GM12878 (cell line): ENCODE results near the gene FGR. TPM values are rescaled to one million over a fixed set of nuclear protein-coding genes. Genes with fewer than 3 reads are reported as not detected.

Experiments used
- ATAC-seq: fragments of 200-7000 bp; cut with Tn5 transposase; 3 replicates; pipeline ENCODE4 v1.9.1; 2020; ENCODE audit warnings: mild to moderate bottlenecking, moderate library complexity
- BruUV-seq: library from RNA; stranded (reverse); fragments of 400-500 nt; replicated peaks from 2 replicates; lab custom pipeline; 2021; lab: Mats Ljungman, UMichigan
- CTCF ChIA-PET: fragments of 300-600 bp; sonication (Branson Sonifier 250); formaldehyde crosslinking; extraction: SDS; loops from one replicate; lab custom pipeline; 2021; ENCODE audit warnings: inconsistent platforms; lab: Yijun Ruan, JAX
- POLR2A ChIA-PET: fragments of 350-600 bp; formaldehyde crosslinking; extraction: SDS; loops from one replicate; lab custom pipeline; 2021; ENCODE audit warnings: inconsistent platforms; lab: Charles Lee
- RAD21 ChIA-PET: fragments of 300-600 bp; sonication (Branson Sonifier 250); formaldehyde crosslinking; loops from one replicate; lab custom pipeline; 2023; ENCODE audit warnings: antibody characterized with exemption; ENCODE audit not compliant: unreplicated experiment; lab: Charles Lee
- SMC1A ChIA-PET: fragments of 300-600 bp; sonication (Branson Sonifier 250); formaldehyde crosslinking; loops from one replicate; lab custom pipeline; 2023; ENCODE audit not compliant: unreplicated experiment, uncharacterized antibody; lab: Charles Lee
- DNase-seq: peaks from one replicate; pipeline ENCODE4 v3.0.0-alpha.2; 2011; ENCODE audit warnings: low read depth, low spot score
- FAIRE-seq: peaks from 3 replicates; lab custom pipeline; 2011; peaks lifted over from hg19 to GRCh38; lab: Jason Lieb, UNC
- H2AFZ ChIP-seq: 2 replicates; pipeline ENCODE4 v1.6.0; 2011; ENCODE audit warnings: low read depth, low read length, control low read depth; ENCODE audit not compliant: control insufficient read depth
- H3K27ac ChIP-seq: 2 replicates; pipeline ENCODE4 v1.5.1; 2011; ENCODE audit warnings: control low read depth; ENCODE audit not compliant: control insufficient read depth, insufficient read depth
- H3K27me3 ChIP-seq, 2 experiments: replicated peaks in 1 of 2; 2 replicates each; pipeline versions ENCODE4 v1.6.0 to v1.6.1; 2011; ENCODE audit warnings: low read length in 1 of 2; ENCODE audit not compliant: control insufficient read depth in 2 of 2, insufficient read depth in 2 of 2
- H3K36me3 ChIP-seq, 2 experiments: 2 replicates each; pipeline ENCODE4 v1.5.1; 2011; ENCODE audit warnings: low read length in 1 of 2; ENCODE audit not compliant: control insufficient read depth in 2 of 2, insufficient read depth in 2 of 2
- H3K4me1 ChIP-seq: 2 replicates; pipeline ENCODE4 v1.6.1; 2011; ENCODE audit warnings: mild to moderate bottlenecking, low read length, moderate library complexity, mixed read lengths; ENCODE audit not compliant: control insufficient read depth, insufficient read depth
- H3K4me2 ChIP-seq: 2 replicates; pipeline ENCODE4 v1.6.0; 2011; ENCODE audit warnings: control low read depth; ENCODE audit not compliant: control insufficient read depth, insufficient read depth
- H3K4me3 ChIP-seq: fragments of 200-600 bp; sonication (generic); 2 replicates; pipeline ENCODE4 v1.5.1; 2016
- H3K79me2 ChIP-seq: 2 replicates; pipeline ENCODE4 v1.6.0; 2011; ENCODE audit warnings: low read length; ENCODE audit not compliant: control insufficient read depth, insufficient read depth
- H3K9ac ChIP-seq: 2 replicates; pipeline ENCODE4 v1.8.0; 2011; ENCODE audit warnings: low read length, control low read depth, mixed read lengths; ENCODE audit not compliant: control insufficient read depth, insufficient read depth
- H3K9me3 ChIP-seq: replicated peaks from 3 replicates; pipeline ENCODE4 v1.5.1; 2011; ENCODE audit warnings: mild to moderate bottlenecking, low read length; ENCODE audit not compliant: control insufficient read depth, insufficient read depth
- H4K20me1 ChIP-seq: 2 replicates; pipeline ENCODE4 v1.6.0; 2011; ENCODE audit not compliant: control insufficient read depth, insufficient read depth
- CHD1 ChIP-seq: IDR thresholded peaks from 2 replicates; pipeline ENCODE4 v1.6.1; 2012; ENCODE audit warnings: low read depth, low read length, improper control_type of control experiment
- HCFC1 ChIP-seq: fragments of 150-350 bp; IDR thresholded peaks from 2 replicates; pipeline ENCODE4 v1.6.1; 2014; ENCODE audit warnings: low read length
- KDM1A ChIP-seq: fragments of 200-600 bp; sonication (generic); IDR thresholded peaks from 2 replicates; pipeline ENCODE4 v1.6.1; 2016; ENCODE audit warnings: borderline replicate concordance
- KLF5 ChIP-seq: fragments of 450-650 bp; IDR thresholded peaks from 2 replicates; pipeline ENCODE4 v1.6.1; 2014; ENCODE audit warnings: mild to moderate bottlenecking; ENCODE audit not compliant: partially characterized antibody
- NKRF ChIP-seq: fragments of 450-650 bp; conservative IDR thresholded peaks from 2 replicates; pipeline ENCODE4 v1.6.1; 2017; ENCODE audit warnings: mild to moderate bottlenecking, moderate library complexity
- PBX3 ChIP-seq: IDR thresholded peaks from 2 replicates; pipeline ENCODE4 v1.6.1; 2011; ENCODE audit warnings: mild to moderate bottlenecking, low read depth, low read length, moderate library complexity; ENCODE audit not compliant: insufficient replicate concordance
- WGBS: methylation state at CpG from one replicate; pipeline ENCODE4 v1.1.6; 2016; ENCODE audit warnings: low lambda C conversion rate; ENCODE audit not compliant: insufficient replicate concordance, insufficient coverage; ENCODE audit errors: missing lambda C conversion rate; 5-methylcytosine and 5-hydroxymethylcytosine counted together
- in situ Hi-C: fragments of 300-500 bp; cut with MboI; formaldehyde crosslinking; loops from 9 replicates; pipeline ENCODE4 v1.14.3; 2018; ENCODE audit warnings: mixed read lengths
- intact Hi-C: fragments of 100-400 bp; cut with micrococcal nuclease; formaldehyde crosslinking; loops from one replicate; pipeline ENCODE4 v1.14.2; 2022; ENCODE audit not compliant: unreplicated experiment
- polyA plus RNA-seq, 11 experiments: library from polyadenylated mRNA; depleted of rRNA in 4 of 11; unstranded in 6 of 11; stranded (reverse) in 5 of 11; fragments of >200 nt; fragmentation: Nextera tagmentation in 4 of 11; fragmentation: Illumina TruSeq in 1 of 11; extraction: Ambion mirVana in 4 of 11; extraction: Trizol in 1 of 11; gene quantifications; 1 replicate in 1 of 11; 2 replicates in 10 of 11; pipeline versions ENCODE4 v1.2.1 to v1.2.3, GENCODE V29; 2011 to 2016; ENCODE audit warnings: inconsistent platforms in 2 of 11, missing spikeins in 2 of 11, low read depth in 1 of 11
- total RNA-seq, 4 experiments: library from RNA; depleted of rRNA in 3 of 4; stranded (reverse); fragments of >200 nt in 3 of 4; fragmentation: Illumina TruSeq in 1 of 4; extraction: Trizol in 1 of 4; gene quantifications; 2 replicates each; pipeline versions ENCODE4 v1.2.1 to v1.2.3, GENCODE V29; 2013 to 2021

FGR gene
- total and polyA plus RNA-seq, 10 of the 15 experiments (the other 5 are each of a cell fraction or from before 2014, with no cell fraction given): 10.9 to 193 (median 74.7) TPM

- Histone ChIP-seq H3K4me2 (no peak overlapping the region), H3K9me3 (no peaks in the 10 kb centered on the region), H3K9ac (no peak overlapping the region), H3K4me3 (no peak overlapping the region), H3K27ac (no peak overlapping the region), H3K36me3 (no peaks in the 10 kb centered on the region; a peak in 1 of 4 replicates), H2AFZ (no peak overlapping the region), H4K20me1 (no peaks in the 10 kb centered on the region), H3K27me3 (no peaks in the 10 kb centered on the region), H3K4me1 (no peaks in the 10 kb centered on the region), H3K79me2 (no peaks in the 10 kb centered on the region)
- intact Hi-C loops: no loop called here
- no peak for DNase-seq
- in situ Hi-C loops: no loop called here
- POLR2A ChIA-PET: interaction anchor here (0.6 kb wide), 1 partner anchor 289 kb away, joined by 5 read pairs; no protein-coding TSS in a partner anchor
- CTCF ChIA-PET: interaction anchor here (0.9 to 2.6 kb wide), 4 partner anchors 11 to 189 kb away, joined by 3 to 13 read pairs (median 7); no protein-coding TSS in a partner anchor
- SMC1A ChIA-PET: interaction anchor here (0.7 kb wide), 1 partner anchor 167 kb away, joined by 3 read pairs; no protein-coding TSS in a partner anchor
- TF ChIP-seq NKRF (no peak), KLF5 (no peak), HCFC1 (no peak), KDM1A (no peak), CHD1 (no peak), PBX3 (no peak)
- no peak for FAIRE-seq
- WGBS: 76% methylated on average over 3 of the region's 3 CpGs
- RAD21 ChIA-PET: interaction anchor here (1.0 kb wide), 1 partner anchor 16 kb away, joined by 3 read pairs; no protein-coding TSS in a partner anchor
- BruUV-seq: no TSS peak
- no peak for ATAC-seq
Observed at GRCh38 chr1:27584453-27584852, 50.5 kb downstream of the FGR start.
